Endothelial cell of umbilical vein (primary cell): Measurements from ENCODE around the gene FOXI2. TPM values are rescaled to one million over a fixed set of nuclear protein-coding genes. Genes with fewer than 3 reads are reported as not detected.

Source experiments
- BruUV-seq: library from RNA; stranded (reverse); fragments of 400-500 nt; replicated peaks from 2 replicates; lab custom pipeline; 2021; lab: Mats Ljungman, UMichigan
- CTCF ChIA-PET: fragments of 300-600, 350-600 bp; sonication (Branson Sonifier 250); formaldehyde crosslinking; loops from one replicate; lab custom pipeline; 2021; ENCODE audit warnings: antibody characterized with exemption, inconsistent platforms; lab: Charles Lee
- POLR2A ChIA-PET: fragments of 300-600, 350-600 bp; sonication (Branson Sonifier 250); formaldehyde crosslinking; loops from one replicate; lab custom pipeline; 2021; ENCODE audit warnings: antibody characterized with exemption, inconsistent platforms; lab: Charles Lee
- DNase-seq: peaks from one replicate; pipeline ENCODE4 v3.0.0-alpha.2; 2011; ENCODE audit warnings: low read depth, low spot score
- FAIRE-seq: peaks from 2 replicates; lab custom pipeline; 2011; peaks lifted over from hg19 to GRCh38; lab: Jason Lieb, UNC
- H2AFZ ChIP-seq: 2 replicates; pipeline ENCODE4 v1.6.0; 2012; ENCODE audit warnings: low read depth, low read length, control low read depth, inconsistent platforms
- H3K27ac ChIP-seq: 2 replicates; pipeline ENCODE4 v1.5.1; 2011; ENCODE audit warnings: low read depth, mild to moderate bottlenecking, control low read depth, low read length, moderate library complexity; ENCODE audit not compliant: insufficient read depth
- H3K27me3 ChIP-seq, 2 experiments: 2 replicates each; pipeline versions ENCODE4 v1.6.0 to v1.6.1; 2011; ENCODE audit warnings: low read length in 2 of 2, mixed read lengths in 1 of 2; ENCODE audit not compliant: control insufficient read depth in 2 of 2, insufficient read depth in 2 of 2
- H3K36me3 ChIP-seq, 2 experiments: 2 replicates in 1 of 2; 3 replicates in 1 of 2; pipeline ENCODE4 v1.5.1; 2011; ENCODE audit warnings: low read length in 2 of 2, mild to moderate bottlenecking in 1 of 2, moderate library complexity in 1 of 2; ENCODE audit not compliant: control insufficient read depth in 2 of 2, insufficient read depth in 2 of 2; ENCODE audit errors: extremely low read depth in 1 of 2
- H3K4me1 ChIP-seq: 3 replicates; pipeline ENCODE4 v1.5.1; 2011; ENCODE audit warnings: mild to moderate bottlenecking, low read length; ENCODE audit not compliant: control insufficient read depth, insufficient read depth; ENCODE audit errors: extremely low read depth
- H3K4me2 ChIP-seq: 2 replicates; pipeline ENCODE4 v1.6.1; 2011; ENCODE audit warnings: low read length, control low read depth, mixed read lengths; ENCODE audit not compliant: insufficient read depth
- H3K4me3 ChIP-seq, 3 experiments: fragments of 200-600 bp in 1 of 3; sonication (generic), shearing (Covaris generic) in 1 of 3; replicated peaks in 1 of 3; 2 replicates each; pipeline ENCODE4 v1.5.1; 2011 to 2016; ENCODE audit warnings: control low read depth in 3 of 3, low read length in 3 of 3, mild to moderate bottlenecking in 2 of 3, inconsistent platforms in 1 of 3, low read depth in 1 of 3, moderate library complexity in 1 of 3; ENCODE audit not compliant: insufficient read depth in 1 of 3
- H3K79me2 ChIP-seq: 2 replicates; pipeline ENCODE4 v1.6.0; 2012; ENCODE audit warnings: low read length, inconsistent platforms; ENCODE audit not compliant: control insufficient read depth, insufficient read depth
- H3K9ac ChIP-seq: replicated peaks from 2 replicates; pipeline ENCODE3; 2011; ENCODE audit warnings: low read length, control low read depth; ENCODE audit not compliant: insufficient read depth; ENCODE audit errors: extremely low read depth
- H3K9me1 ChIP-seq: replicated peaks from 3 replicates; pipeline ENCODE4 v1.6.0; 2011; ENCODE audit warnings: mild to moderate bottlenecking, low read length; ENCODE audit not compliant: control insufficient read depth, insufficient read depth; ENCODE audit errors: extremely low read depth
- H3K9me3 ChIP-seq: replicated peaks from 2 replicates; pipeline ENCODE4 v1.5.1; 2012; ENCODE audit warnings: low read length, inconsistent platforms; ENCODE audit not compliant: control insufficient read depth, insufficient read depth
- H4K20me1 ChIP-seq: replicated peaks from 2 replicates; pipeline ENCODE3; 2011; ENCODE audit warnings: mild to moderate bottlenecking, low read length; ENCODE audit not compliant: control insufficient read depth, insufficient read depth; ENCODE audit errors: extremely low read depth
- EZH2 ChIP-seq: IDR thresholded peaks from 2 replicates; pipeline ENCODE4 v1.6.1; 2012; ENCODE audit warnings: borderline replicate concordance, low read depth, mild to moderate bottlenecking, moderate library complexity, low read length, inconsistent platforms; ENCODE audit not compliant: severe bottlenecking
- FOS ChIP-seq: IDR thresholded peaks from 2 replicates; pipeline ENCODE4 v1.6.1; 2011; ENCODE audit warnings: mild to moderate bottlenecking, low read length, moderate library complexity, borderline replicate concordance; ENCODE audit not compliant: insufficient read depth
- GATA2 ChIP-seq: IDR thresholded peaks from 2 replicates; pipeline ENCODE4 v1.7.0; 2011; ENCODE audit warnings: low read depth, mild to moderate bottlenecking, moderate library complexity, mixed read lengths, low read length; ENCODE audit not compliant: insufficient read length, insufficient read depth
- JUN ChIP-seq: IDR thresholded peaks from 2 replicates; pipeline ENCODE4 v1.6.1; 2011; ENCODE audit warnings: borderline replicate concordance, low read depth; ENCODE audit not compliant: insufficient read length, insufficient read depth
- MAX ChIP-seq: IDR thresholded peaks from 2 replicates; pipeline ENCODE4 v1.6.1; 2011; ENCODE audit not compliant: insufficient read depth, insufficient read length
- MYC ChIP-seq: IDR thresholded peaks from one replicate; pipeline ENCODE4 v1.6.1; 2011; ENCODE audit warnings: mild to moderate bottlenecking, low read depth, low read length
- POLR2A ChIP-seq: IDR thresholded peaks from 2 replicates; pipeline ENCODE4 v1.6.1; 2012; ENCODE audit warnings: low read depth, mild to moderate bottlenecking, control low read depth, low read length
- POLR2AphosphoS5 ChIP-seq: IDR thresholded peaks from 2 replicates; pipeline ENCODE4 v1.6.1; 2012; ENCODE audit warnings: low read depth, mild to moderate bottlenecking, control low read depth, low read length, moderate library complexity; ENCODE audit not compliant: insufficient read depth
- dilution Hi-C: fragments of 300-500 bp; cut with MboI; formaldehyde crosslinking; loops from one replicate; pipeline ENCODE4 v1.15.0; 2019; ENCODE audit warnings: low sequenced_read_pairs; ENCODE audit not compliant: extremely low pct_ligation_motif_present
- intact Hi-C: fragments of 100-400 bp; cut with micrococcal nuclease; formaldehyde crosslinking; loops from one replicate; pipeline ENCODE4 v1.10.0; 2022
- polyA plus RNA-seq, 4 experiments: library from polyadenylated mRNA; depleted of rRNA in 3 of 4; stranded (reverse) in 3 of 4; unstranded in 1 of 4; fragments of >200 nt; gene quantifications; 2 replicates each; pipeline versions ENCODE4 v1.2.1 to v1.2.3, GENCODE V29; 2011 to 2012; ENCODE audit warnings: missing spikeins in 1 of 4
- total RNA-seq: library from RNA; stranded (reverse); gene quantifications from 2 replicates; pipeline ENCODE4 v1.2.3, GENCODE V29; 2021
- TF ChIP-seq, protein P1 (sequence below), 2 donors: IDR thresholded peaks; 1 replicate in 1 of 2; 2 replicates in 1 of 2; pipeline ENCODE4 v1.5.1; 2011; ENCODE audit warnings: low read length in 2 of 2, mild to moderate bottlenecking in 2 of 2, moderate library complexity in 2 of 2, control low read depth in 1 of 2, inconsistent platforms in 1 of 2, low read depth in 1 of 2; ENCODE audit not compliant: insufficient read depth in 1 of 2; ENCODE audit errors: extremely low read depth in 1 of 2

Gene FOXI2
- total and polyA plus RNA-seq, 2 donors (not counting 3 experiments of a cell fraction or from before 2014, with no cell fraction given), result not detected

GRCh38 chr10:127743205-127743604 lies 6.2 kb downstream of the FOXI2 start:
- intact Hi-C loops (no loop called here), dilution Hi-C loops (no loop called here)
- Histone ChIP-seq H3K9ac (no peak overlapping the region), H3K4me3 (no peak overlapping the region), H3K27ac (no peak overlapping the region), H3K27me3 (peaks cover 6 to 12% of the 10 kb centered on the region in 2 experiments), H2AFZ (no peak overlapping the region), H3K4me1 (no peaks in the 10 kb centered on the region), H3K4me2 (no peak overlapping the region), H3K9me1 (no peaks in the 10 kb centered on the region), H4K20me1 (no peaks in the 10 kb centered on the region), H3K9me3 (no peaks in the 10 kb centered on the region), H3K79me2 (no peaks in the 10 kb centered on the region), H3K36me3 (no peaks in the 10 kb centered on the region)
- DNase-seq (no peak), FAIRE-seq (no peak)
- TF ChIP-seq MAX (no peak), FOS (no peak), JUN (no peak), POLR2A (no peak), MYC (no peak), GATA2 (no peak), POLR2AphosphoS5 (no peak), EZH2 (no peak)
- TF ChIP-seq, protein P1, sequence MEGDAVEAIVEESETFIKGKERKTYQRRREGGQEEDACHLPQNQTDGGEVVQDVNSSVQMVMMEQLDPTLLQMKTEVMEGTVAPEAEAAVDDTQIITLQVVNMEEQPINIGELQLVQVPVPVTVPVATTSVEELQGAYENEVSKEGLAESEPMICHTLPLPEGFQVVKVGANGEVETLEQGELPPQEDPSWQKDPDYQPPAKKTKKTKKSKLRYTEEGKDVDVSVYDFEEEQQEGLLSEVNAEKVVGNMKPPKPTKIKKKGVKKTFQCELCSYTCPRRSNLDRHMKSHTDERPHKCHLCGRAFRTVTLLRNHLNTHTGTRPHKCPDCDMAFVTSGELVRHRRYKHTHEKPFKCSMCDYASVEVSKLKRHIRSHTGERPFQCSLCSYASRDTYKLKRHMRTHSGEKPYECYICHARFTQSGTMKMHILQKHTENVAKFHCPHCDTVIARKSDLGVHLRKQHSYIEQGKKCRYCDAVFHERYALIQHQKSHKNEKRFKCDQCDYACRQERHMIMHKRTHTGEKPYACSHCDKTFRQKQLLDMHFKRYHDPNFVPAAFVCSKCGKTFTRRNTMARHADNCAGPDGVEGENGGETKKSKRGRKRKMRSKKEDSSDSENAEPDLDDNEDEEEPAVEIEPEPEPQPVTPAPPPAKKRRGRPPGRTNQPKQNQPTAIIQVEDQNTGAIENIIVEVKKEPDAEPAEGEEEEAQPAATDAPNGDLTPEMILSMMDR (IDR thresholded peaks at IDR 0.05; ENCODE audit: extremely low read depth in 1 of 2, insufficient read depth in 1 of 2, low read depth in 1 of 2, low read length in 2 of 2), result no peak
- POLR2A ChIA-PET, result no interaction called here
- BruUV-seq, result no TSS peak
- CTCF ChIA-PET, result interaction anchor here (0.9 kb wide), 1 partner anchor 21 kb away, joined by 3 read pairs; no protein-coding TSS in a partner anchor
